KMS-11 (cell line): ENCODE data around the gene AAMDC.

Source experiments
- H2AFZ ChIP-seq: fragments of 200-600 bp; sonication (generic); 2 replicates; pipeline ENCODE4 v1.6.1; 2016; ENCODE audit warnings: antibody characterized with exemption, mixed run types, low read depth
- H3K27ac ChIP-seq: fragments of 200-600 bp; sonication (generic); 2 replicates; pipeline ENCODE4 v1.6.1; 2016; ENCODE audit warnings: mild to moderate bottlenecking, mixed run types
- H3K27me3 ChIP-seq: fragments of 200-600 bp; sonication (generic); 2 replicates; pipeline ENCODE4 v1.6.1; 2017; ENCODE audit warnings: mild to moderate bottlenecking, low read depth, mixed run types, moderate library complexity; ENCODE audit not compliant: insufficient read depth
- H3K36me3 ChIP-seq: fragments of 200-600 bp; sonication (generic); 2 replicates; pipeline ENCODE4 v1.6.1; 2017; ENCODE audit warnings: mild to moderate bottlenecking, mixed run types; ENCODE audit not compliant: insufficient read depth
- H3K4me1 ChIP-seq: fragments of 200-600 bp; sonication (generic); 2 replicates; pipeline ENCODE4 v1.6.1; 2016; ENCODE audit warnings: mild to moderate bottlenecking, low read depth, mixed run types; ENCODE audit not compliant: poor library complexity, severe bottlenecking
- H3K4me2 ChIP-seq: fragments of 200-600 bp; sonication (generic); 2 replicates; pipeline ENCODE4 v1.7.0; 2016; ENCODE audit warnings: mild to moderate bottlenecking, mixed run types
- H3K4me3 ChIP-seq: fragments of 200-600 bp; sonication (generic); IDR thresholded peaks from 2 replicates; pipeline ENCODE4 v1.6.1; 2017; ENCODE audit warnings: low read depth, low read length, mixed read lengths; ENCODE audit not compliant: insufficient read depth
- H3K79me2 ChIP-seq: fragments of 200-600 bp; sonication (generic); 2 replicates; pipeline ENCODE4 v1.6.1; 2016; ENCODE audit warnings: low read depth, mixed run types; ENCODE audit not compliant: insufficient read depth
- H3K9ac ChIP-seq: fragments of 200-600 bp; sonication (generic); 2 replicates; pipeline ENCODE4 v1.6.1; 2016; ENCODE audit warnings: mild to moderate bottlenecking, mixed run types
- H4K20me1 ChIP-seq: fragments of 200-600 bp; sonication (generic); 2 replicates; pipeline ENCODE4 v1.6.1; 2016; ENCODE audit warnings: mild to moderate bottlenecking, mixed run types; ENCODE audit not compliant: insufficient read depth
- TF ChIP-seq, protein P1 (sequence below): fragments of 200-600 bp; sonication (generic); conservative IDR thresholded peaks from 2 replicates; pipeline ENCODE4 v1.6.1; 2017; ENCODE audit warnings: low read depth, mild to moderate bottlenecking, antibody characterized with exemption, low read length, moderate library complexity, mixed read lengths

The AAMDC gene

DNA sequence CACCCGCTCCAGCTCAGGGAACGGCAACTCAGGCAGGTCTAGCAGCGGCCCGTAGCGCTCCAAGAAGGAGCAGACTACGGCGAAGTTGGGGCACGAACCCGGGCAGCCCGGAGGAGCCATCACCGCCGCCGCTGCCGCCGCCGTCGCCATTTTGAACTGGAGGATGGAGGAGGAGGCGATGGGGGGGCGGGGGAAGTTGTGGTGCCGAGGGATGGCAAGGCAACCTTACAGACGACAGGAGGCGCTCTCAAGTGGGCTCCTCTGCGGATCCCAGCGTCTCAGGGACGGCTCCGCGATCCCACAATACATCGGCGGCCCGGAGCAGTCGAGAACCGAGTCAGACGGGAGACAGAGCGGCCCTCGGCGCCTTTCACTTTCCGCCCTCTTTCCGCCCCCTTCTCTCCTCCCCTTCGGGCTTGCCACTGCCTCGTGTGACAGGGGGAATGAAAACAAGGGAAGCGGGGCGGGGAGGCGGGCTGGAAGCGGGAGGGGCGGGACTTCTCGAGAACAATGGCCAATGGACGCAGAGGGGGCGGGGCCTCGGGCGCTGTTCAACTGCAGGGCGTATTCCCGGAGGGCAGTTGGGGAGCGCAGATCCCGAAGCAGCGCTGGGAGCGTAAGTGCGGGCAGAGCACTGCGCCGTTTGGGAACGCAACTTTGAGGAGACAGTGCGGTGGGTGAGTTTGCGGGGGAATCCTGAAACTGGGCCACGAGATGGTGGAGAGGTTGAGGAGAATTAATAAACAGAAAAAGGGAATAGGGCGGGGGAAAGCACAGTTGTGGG, at the start of gene AAMDC, which contains the start of gene RSF1:
Gene AAMDC (plus strand): TSS at position 580 of the 784 bp plus-strand sequence. CDS start 21,353 bp downstream, outside the sequence.
Gene RSF1 (minus strand): TSS at position 158 of the 784 bp plus-strand sequence. CDS start 8 bp downstream, at position 150.
- Histone ChIP-seq H3K4me2 (peak within 1 kb of the TSS; percentile 86), H2AFZ (peak within 1 kb of the TSS; percentile 75), H3K79me2 (peaks cover 46% of the 10 kb centered on the region), H3K9ac (peak within 1 kb of the TSS; percentile 79), H3K36me3 (no peaks in the 10 kb centered on the region), H3K27ac (peak within 1 kb of the TSS; percentile 71), H4K20me1 (peaks cover 15% of the 10 kb centered on the region), H3K4me1 (peaks cover 18% of the 10 kb centered on the region), H3K4me3 (no peak within 1 kb of the TSS), H3K27me3 (no peaks in the 10 kb centered on the region)
- TF ChIP-seq, protein P1, sequence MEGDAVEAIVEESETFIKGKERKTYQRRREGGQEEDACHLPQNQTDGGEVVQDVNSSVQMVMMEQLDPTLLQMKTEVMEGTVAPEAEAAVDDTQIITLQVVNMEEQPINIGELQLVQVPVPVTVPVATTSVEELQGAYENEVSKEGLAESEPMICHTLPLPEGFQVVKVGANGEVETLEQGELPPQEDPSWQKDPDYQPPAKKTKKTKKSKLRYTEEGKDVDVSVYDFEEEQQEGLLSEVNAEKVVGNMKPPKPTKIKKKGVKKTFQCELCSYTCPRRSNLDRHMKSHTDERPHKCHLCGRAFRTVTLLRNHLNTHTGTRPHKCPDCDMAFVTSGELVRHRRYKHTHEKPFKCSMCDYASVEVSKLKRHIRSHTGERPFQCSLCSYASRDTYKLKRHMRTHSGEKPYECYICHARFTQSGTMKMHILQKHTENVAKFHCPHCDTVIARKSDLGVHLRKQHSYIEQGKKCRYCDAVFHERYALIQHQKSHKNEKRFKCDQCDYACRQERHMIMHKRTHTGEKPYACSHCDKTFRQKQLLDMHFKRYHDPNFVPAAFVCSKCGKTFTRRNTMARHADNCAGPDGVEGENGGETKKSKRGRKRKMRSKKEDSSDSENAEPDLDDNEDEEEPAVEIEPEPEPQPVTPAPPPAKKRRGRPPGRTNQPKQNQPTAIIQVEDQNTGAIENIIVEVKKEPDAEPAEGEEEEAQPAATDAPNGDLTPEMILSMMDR: peak; percentile 66

DNA sequence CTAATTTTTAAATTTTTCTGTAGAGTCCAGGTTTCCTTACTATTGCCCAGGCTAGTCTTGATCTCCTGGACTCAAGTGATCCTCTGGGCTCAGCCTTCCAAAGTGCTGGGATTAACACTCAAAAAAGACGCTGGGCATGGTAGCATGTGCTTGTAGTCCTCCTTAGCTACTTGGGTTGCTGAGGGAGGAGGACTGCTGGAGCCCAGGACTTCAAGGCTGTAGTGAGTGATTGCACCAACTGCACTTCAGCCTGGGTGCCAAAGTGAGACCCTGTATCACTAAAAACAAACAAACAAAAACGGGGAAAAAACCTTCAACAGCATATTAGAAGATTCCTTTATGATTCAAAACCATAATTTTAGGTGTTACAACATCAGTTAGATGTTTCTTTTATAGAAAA, 45.0 kb upstream of the AAMDC start:
- H2AFZ ChIP-seq: no peak overlapping the region
- H4K20me1 ChIP-seq: peaks cover 17% of the 10 kb centered on the region
- peaks cover 52% of the 10 kb centered on the region; the same call in 1 of the 2 replicates for H3K79me2 ChIP-seq

DNA sequence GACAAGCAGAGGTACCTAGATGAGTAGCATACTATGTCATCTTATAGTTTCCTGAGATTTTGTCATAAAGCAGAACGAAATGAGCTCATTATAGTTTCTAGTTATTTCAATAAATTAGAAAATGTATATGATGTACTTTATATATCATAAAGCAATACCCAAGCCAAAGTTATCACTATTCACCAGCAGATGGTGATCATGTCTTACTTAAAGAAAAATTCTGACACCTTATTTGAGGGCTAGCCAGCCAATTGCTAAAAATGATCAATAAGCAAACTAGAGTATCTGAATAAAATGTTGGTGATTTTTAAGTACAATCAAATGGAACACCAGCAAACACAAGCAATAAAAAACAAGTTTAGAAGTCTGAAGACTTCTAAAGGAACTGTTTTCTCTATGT, 44.5 kb upstream of the AAMDC start:
- no peak overlapping the region for H2AFZ ChIP-seq
- no peaks in the 10 kb centered on the region for H3K4me1 ChIP-seq
- peaks cover 46% of the 10 kb centered on the region; the same call in 1 of the 2 replicates for H3K79me2 ChIP-seq
- H3K4me3 ChIP-seq: no peak overlapping the region
- H3K27ac ChIP-seq: no peak overlapping the region
- TF ChIP-seq, protein P1: peak; percentile 63; the same call in 1 of the 2 replicates
- peaks cover 17% of the 10 kb centered on the region for H4K20me1 ChIP-seq
- no peaks in the 10 kb centered on the region for H3K27me3 ChIP-seq
- H3K4me2 ChIP-seq: no peak overlapping the region
- H3K36me3 ChIP-seq: no peaks in the 10 kb centered on the region
- H3K9ac ChIP-seq: no peak overlapping the region

More for the DNA sequence above, 45.0 kb upstream of the AAMDC start:
- TF ChIP-seq, protein P1: no peak
- no peaks in the 10 kb centered on the region for H3K27me3 ChIP-seq
- H3K36me3 ChIP-seq: no peaks in the 10 kb centered on the region
- H3K4me1 ChIP-seq: peaks cover under 1% of the 10 kb centered on the region
- H3K9ac ChIP-seq: no peak overlapping the region
- H3K4me3 ChIP-seq: no peak overlapping the region
- no peak overlapping the region for H3K4me2 ChIP-seq
- H3K27ac ChIP-seq: no peak overlapping the region

DNA sequence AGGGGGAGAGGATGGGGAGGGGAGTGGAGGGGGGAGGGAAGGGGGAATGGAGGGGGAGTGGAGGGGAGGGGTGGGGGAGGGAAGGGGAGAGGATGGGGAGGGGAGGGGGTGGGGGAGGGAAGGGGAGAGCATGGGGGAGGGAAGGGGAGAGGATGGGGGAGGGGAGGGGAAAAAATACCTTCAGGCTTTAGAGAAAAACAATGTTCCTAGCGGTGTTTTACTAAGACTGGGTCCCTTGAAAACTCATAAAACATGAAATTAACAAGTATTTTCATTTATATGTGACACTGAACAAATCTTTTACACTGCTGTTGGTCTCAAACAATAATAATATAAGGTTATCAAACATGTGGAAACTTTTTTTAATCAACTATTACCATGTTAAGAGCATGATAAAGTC, 42.8 kb upstream of the AAMDC start:
- Histone ChIP-seq H2AFZ (no peak overlapping the region), H3K4me1 (no peaks in the 10 kb centered on the region), H3K27me3 (no peaks in the 10 kb centered on the region), H3K4me2 (no peak overlapping the region), H3K9ac (no peak overlapping the region), H3K4me3 (no peak overlapping the region), H4K20me1 (peaks cover 17% of the 10 kb centered on the region), H3K79me2 (peaks cover 33% of the 10 kb centered on the region; the same call in 1 of the 2 replicates), H3K27ac (no peak overlapping the region; the same call in 1 of the 2 replicates), H3K36me3 (no peaks in the 10 kb centered on the region)
- TF ChIP-seq, protein P1: no peak
